AG10803 (cell line): ENCODE results near the gene EDAR.

Source experiments
- DNase-seq: peaks from one replicate; pipeline ENCODE4 v3.0.0; 2010; ENCODE audit warnings: low read depth
- H3K4me3 ChIP-seq: 2 replicates; pipeline ENCODE4 v1.5.1; 2011; ENCODE audit warnings: mild to moderate bottlenecking, low read length, control low read depth
- CTCF ChIP-seq: conservative IDR thresholded peaks from 2 replicates; pipeline ENCODE4 v1.5.1; 2011; ENCODE audit warnings: mild to moderate bottlenecking, low read length, control low read depth, inconsistent platforms

The EDAR gene

GRCh38 chr2:108920686-108921085 is 68.3 kb downstream of the EDAR start:
- H3K4me3 ChIP-seq: no peak overlapping the region
- TF ChIP-seq CTCF: no peak
- DNase-seq: no peak

GRCh38 chr2:108919571-108920373 is 69.2 kb downstream of the EDAR start:
- no peak overlapping the region for H3K4me3 ChIP-seq
- DNase-seq: no peak
- TF ChIP-seq CTCF: no peak

- DNase-seq: no peak
- no peak for TF ChIP-seq CTCF
- no peak overlapping the region for H3K4me3 ChIP-seq
Measured at GRCh38 chr2:108918941-108919341, 70.1 kb downstream of the EDAR start.

- DNase-seq: no peak
- no peak for TF ChIP-seq CTCF
- H3K4me3 ChIP-seq: no peak overlapping the region
Measured at GRCh38 chr2:108918156-108918874, 70.7 kb downstream of the EDAR start.

GRCh38 chr2:108917526-108917925 is 71.5 kb downstream of the EDAR start:
- TF ChIP-seq CTCF: no peak
- DNase-seq: no peak
- no peak overlapping the region for H3K4me3 ChIP-seq

- no peak for TF ChIP-seq CTCF
- DNase-seq: no peak
- no peak overlapping the region for H3K4me3 ChIP-seq
Measured at GRCh38 chr2:108916796-108917421, 72.1 kb downstream of the EDAR start.
